NCI-H187 treated with DMSO at 0.1 percent for 48 hours (cell line): Measurements from ENCODE around the gene MXD3.

Experiments used
- DNase-seq: peaks from one replicate; lab custom pipeline; 2025; lab: John Stamatoyannopoulos, UW

MXD3 gene

DNA sequence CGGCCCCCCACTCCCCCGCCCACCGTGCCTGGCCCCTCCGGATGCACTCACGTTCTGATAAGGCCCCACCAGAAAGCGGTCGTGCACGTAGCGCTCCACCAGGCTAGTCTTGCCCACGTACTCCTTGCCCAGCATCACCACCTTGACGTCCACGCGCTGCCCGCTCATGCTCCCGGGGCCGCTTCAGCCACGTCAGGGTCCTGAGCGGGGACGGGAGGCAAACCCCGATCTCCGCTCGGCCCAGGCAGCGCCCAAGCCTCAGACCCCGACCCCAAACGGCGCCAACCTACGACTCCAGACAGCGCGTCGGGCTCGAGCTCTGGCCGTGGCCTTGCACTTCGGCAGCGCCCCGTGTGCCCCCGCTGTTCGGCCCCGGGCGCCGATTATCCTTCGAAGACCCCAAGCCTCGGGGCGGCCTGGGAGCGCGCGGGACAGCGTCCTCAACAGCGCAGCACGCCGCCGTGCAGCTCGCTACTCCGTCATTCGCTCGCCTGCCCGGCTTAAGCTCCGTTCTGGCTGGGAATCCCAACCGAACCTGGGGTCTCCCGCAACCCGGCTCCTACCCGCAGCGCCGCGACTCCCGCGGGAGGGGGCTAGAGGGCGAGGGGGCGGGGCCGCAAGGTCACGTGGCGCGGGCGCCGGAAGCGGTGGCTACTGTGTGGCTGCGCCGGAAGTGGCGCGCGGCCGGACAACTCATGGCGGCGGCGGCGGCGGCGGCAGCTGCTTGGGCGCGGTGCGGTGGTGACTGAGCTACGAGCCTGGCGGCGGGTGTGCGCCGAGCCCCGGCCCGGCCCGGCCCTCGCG is 8.4 kb downstream of the MXD3 start, which contains the start of the genes PRELID1 and RAB24:
TSS of gene PRELID1 (plus strand) at position 679 of the 804 bp plus-strand sequence. CDS start 187 bp downstream, outside the sequence.
TSS of gene RAB24 (minus strand) at position 599 of the 804 bp plus-strand sequence. CDS start at position 168, 431 bp downstream.
- no peak for DNase-seq

GRCh38 chr5:177302354-177303110 is 9.2 kb downstream of the MXD3 start:
- DNase-seq = no peak

GRCh38 chr5:177301503-177302165 is 10.1 kb downstream of the MXD3 start:
- DNase-seq = peak; percentile 20

DNA sequence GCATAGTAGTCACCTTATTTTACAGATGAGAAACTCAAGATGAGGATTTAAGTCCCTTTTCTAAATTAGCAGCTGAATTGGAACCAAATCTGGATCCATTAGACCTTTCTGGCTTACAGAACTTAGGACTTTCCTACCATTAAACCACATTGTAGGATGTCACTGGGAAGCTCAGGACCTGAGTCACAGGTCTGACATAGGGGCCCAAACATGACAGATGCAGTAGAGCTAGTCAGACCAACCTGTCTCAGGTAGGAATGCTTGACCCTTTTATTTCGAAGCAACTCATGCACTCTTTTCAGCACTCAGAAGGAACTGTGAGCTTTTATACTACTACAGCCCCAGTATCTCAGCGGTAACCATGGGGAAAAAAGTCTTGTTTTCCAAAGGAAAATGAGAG is 10.7 kb downstream of the MXD3 start:
- no peak for DNase-seq

DNA sequence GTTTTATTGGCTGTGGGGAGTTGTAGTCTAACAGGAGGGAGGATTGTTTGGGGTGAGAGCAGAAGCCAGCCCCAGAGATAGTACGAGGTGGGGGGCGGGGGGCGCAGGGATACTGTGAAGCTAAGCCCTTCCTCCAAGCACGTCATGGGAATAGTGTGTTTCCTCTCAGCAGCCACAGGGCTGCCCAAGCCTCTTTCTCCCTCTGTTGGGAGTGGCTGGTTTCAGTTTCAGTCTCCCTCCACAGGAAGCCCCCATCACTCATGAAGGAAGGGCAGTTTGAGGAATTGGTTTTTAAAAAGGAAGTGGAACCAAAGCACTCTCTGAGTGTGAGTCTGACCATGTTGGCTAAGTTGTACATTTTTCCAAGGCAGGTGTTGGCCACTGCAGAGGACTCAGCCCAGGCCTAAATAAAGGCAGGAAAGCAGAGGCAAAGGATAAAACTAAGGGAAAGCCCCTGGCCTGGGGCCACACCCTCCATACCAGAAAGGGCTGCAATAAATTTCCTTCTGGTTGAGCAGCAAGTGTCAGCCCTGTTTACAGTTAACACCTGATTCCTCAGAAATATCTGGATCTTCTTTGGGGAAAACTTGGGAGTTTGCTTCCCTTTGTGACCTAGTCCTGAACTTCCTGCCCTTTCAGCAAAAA is 11.3 kb downstream of the MXD3 start:
- no peak for DNase-seq

DNA sequence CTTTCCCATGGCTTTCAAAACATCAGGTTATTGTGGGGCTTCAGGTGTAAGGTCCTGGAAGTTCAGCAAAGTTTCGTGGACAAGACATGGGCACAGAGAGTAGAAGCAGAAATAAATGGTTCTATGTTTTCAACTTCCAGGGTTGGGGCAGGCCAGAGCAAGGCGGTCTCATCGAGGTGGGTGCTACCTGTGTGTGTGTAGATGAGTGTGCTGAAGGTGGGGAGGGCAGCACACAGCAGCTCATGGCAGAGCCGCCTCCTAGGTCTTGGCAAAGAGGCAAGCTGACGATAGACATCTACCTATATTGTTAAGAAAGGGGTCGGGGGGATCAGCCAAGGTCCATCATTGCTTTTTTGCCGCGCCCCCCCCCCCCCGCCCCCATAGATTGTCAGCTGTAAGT is 12.0 kb downstream of the MXD3 start:
- DNase-seq = no peak

GRCh38 chr5:177297922-177298321 is 13.8 kb downstream of the MXD3 start:
- DNase-seq = no peak

- DNase-seq = no peak
Measured at GRCh38 chr5:177296581-177296980, 15.1 kb downstream of the MXD3 start.

- no peak for DNase-seq
Measured at GRCh38 chr5:177295924-177296323, 15.8 kb downstream of the MXD3 start.

- no peak for DNase-seq
Measured at GRCh38 chr5:177294632-177295031, 17.1 kb downstream of the MXD3 start.

- no peak for DNase-seq
Measured at GRCh38 chr5:177293819-177294581, 17.7 kb downstream of the MXD3 start.

DNA sequence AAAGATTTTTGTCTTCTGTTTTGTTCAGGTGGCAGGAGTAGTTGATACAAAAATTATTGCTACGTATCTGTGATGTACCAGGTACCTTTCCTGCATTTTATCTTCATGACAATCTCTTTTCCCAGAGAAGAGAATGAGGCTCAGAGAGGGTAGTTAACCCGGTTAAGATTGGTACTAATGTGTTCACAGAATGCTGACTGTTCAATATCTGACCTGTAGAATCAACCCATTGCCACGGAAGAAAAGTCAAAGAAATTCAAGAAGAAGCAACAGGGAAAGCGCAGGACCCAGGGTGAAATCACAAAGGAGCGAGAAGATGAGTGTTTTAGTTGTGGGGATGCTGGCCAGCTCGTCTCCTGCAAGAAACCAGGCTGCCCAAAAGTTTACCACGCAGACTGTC is 20.0 kb downstream of the MXD3 start:
- DNase-seq = no peak

GRCh38 chr5:177290816-177291596 is 20.7 kb downstream of the MXD3 start:
- DNase-seq = no peak

GRCh38 chr5:177288191-177288590 is 23.5 kb downstream of the MXD3 start:
- DNase-seq = no peak

DNA sequence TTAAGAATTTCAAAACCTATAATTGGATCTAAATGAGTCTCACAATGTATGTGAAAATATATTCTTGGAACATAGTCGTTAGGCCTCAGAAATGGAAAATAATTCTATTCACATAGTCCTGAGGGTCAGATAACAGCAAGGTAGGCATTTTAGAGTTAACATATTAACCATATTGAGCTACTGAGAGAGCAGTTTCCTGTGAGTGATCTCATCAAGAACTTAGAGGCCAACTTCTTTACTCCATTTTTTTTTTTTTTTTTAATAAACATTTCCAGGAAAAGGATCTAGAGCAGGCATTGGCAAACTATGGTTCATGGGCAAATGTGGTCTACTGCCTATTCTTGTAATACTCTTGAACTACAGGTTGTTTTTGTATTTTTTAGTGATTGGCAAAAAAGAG is 34.8 kb downstream of the MXD3 start:
- no peak for DNase-seq

DNA sequence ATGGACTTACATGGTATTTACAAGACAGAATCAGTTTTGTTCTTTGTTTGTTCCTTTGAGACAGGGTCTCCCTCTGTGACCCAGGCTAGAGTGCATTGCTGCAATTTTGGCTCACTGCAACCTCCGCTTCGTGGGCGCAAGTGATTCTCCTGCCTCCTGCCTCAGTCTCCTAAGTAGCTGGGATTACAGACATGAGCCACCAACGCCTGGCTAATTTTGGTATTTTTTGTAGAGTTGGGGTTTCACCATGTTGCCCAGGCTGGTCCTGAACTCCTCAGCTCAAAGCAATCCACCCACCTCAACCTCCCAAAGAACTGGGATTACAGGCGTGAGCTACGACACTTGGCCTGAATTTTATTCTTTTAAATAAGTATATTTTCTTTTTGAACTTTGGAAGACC is 35.8 kb downstream of the MXD3 start:
- no peak for DNase-seq

DNA sequence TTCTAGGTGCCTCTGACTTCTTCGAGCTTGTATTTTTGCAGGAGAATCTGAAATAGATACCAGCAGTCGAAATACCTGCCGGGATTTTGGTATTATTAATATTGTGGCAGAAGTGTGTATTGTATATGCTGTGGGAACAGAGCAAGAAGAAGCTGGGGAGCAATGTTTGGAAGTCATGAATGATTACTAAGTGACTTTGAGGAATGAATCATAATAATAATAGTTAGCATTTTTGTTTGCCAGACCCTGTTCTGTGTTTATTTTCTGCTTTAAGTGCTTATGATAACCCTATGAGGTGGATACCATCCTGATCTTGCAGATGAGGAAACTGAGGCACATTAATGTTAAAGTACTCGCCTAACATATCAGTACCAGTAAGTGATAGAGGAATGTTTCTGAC is 40.6 kb downstream of the MXD3 start:
- DNase-seq = no peak

GRCh38 chr5:177270653-177271052 is 41.0 kb downstream of the MXD3 start:
- no peak for DNase-seq

DNA sequence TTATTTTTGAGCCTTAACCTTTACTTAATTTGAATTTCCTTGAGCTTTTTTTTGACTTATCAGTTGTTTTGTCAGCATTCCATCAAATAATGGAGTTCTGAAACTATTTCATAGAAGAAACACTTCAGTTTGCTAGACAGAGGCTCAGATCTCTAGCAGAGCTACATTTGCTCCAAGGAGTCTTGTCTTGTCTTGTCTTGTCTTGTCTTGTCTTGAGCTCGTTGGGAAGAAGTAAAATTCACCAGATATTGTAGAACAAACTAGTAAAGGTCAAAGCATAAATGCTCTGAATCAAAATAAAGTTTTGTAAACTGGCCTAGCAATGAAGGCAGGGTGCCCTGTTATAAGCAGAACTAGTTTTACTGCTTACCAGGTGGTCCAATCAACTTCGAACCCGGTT is 41.7 kb downstream of the MXD3 start:
- no peak for DNase-seq

GRCh38 chr5:177269232-177269895 is 42.3 kb downstream of the MXD3 start:
- DNase-seq = no peak
